Measurements from ENCODE around the gene MOV10. TPM values are rescaled to one million over a fixed set of nuclear protein-coding genes. Genes with fewer than 3 reads are reported as not detected.
"Not testable (repeated sequence)": the region's sequence is repeated elsewhere in the genome, so short reads cannot be mapped to it uniquely, and the experiment has no call there.

The MOV10 gene
- total and polyA plus RNA-seq, 7 donors = 4.8 to 10.6 (median 6.4) TPM

DNA sequence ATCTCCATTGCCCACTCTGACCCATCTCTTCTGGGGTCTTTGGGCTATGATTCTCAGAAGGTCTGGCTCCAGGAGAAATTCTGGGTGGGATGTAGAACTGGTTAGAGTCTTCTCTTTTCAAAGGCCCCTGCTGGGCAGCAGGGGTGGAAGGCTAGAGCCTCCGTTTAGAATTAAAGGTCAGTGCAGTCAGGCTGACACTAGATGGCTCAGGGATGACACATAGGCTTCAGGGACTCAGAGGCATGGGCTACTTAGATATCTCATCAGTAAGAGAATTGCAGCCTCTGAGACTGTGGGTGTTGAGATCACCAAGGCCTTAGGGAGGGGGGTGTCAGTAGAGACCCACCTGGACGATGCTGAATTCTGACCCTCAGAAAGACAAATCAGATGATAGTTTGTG lies 53.3 kb downstream of the MOV10 start:
- Histone ChIP-seq H3K36me3 (ENCODE audit: insufficient read depth in 1 of 2, low read depth in 1 of 2) (no peaks in the 10 kb centered on the region), H3K27me3 (ENCODE audit: insufficient read depth in 3 of 3, low read length in 2 of 3) (no peaks in the 10 kb centered on the region), H3K27ac (no peak overlapping the region), H3K9me3 (no peaks in the 10 kb centered on the region), H3K4me1 (no peaks in the 10 kb centered on the region), H3K4me3 (no peak overlapping the region)
- WGBS, 3 donors = 39 to 56% (median 52%) methylated on average over 2 of the region's 2 CpGs
- intact Hi-C loops (cut with DNase I) = no loop called here
- ATAC-seq = no peak
- DNase-seq = no peak
- TF ChIP-seq, protein P1, sequence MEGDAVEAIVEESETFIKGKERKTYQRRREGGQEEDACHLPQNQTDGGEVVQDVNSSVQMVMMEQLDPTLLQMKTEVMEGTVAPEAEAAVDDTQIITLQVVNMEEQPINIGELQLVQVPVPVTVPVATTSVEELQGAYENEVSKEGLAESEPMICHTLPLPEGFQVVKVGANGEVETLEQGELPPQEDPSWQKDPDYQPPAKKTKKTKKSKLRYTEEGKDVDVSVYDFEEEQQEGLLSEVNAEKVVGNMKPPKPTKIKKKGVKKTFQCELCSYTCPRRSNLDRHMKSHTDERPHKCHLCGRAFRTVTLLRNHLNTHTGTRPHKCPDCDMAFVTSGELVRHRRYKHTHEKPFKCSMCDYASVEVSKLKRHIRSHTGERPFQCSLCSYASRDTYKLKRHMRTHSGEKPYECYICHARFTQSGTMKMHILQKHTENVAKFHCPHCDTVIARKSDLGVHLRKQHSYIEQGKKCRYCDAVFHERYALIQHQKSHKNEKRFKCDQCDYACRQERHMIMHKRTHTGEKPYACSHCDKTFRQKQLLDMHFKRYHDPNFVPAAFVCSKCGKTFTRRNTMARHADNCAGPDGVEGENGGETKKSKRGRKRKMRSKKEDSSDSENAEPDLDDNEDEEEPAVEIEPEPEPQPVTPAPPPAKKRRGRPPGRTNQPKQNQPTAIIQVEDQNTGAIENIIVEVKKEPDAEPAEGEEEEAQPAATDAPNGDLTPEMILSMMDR (IDR thresholded peaks at IDR 0.05) = no peak

DNA sequence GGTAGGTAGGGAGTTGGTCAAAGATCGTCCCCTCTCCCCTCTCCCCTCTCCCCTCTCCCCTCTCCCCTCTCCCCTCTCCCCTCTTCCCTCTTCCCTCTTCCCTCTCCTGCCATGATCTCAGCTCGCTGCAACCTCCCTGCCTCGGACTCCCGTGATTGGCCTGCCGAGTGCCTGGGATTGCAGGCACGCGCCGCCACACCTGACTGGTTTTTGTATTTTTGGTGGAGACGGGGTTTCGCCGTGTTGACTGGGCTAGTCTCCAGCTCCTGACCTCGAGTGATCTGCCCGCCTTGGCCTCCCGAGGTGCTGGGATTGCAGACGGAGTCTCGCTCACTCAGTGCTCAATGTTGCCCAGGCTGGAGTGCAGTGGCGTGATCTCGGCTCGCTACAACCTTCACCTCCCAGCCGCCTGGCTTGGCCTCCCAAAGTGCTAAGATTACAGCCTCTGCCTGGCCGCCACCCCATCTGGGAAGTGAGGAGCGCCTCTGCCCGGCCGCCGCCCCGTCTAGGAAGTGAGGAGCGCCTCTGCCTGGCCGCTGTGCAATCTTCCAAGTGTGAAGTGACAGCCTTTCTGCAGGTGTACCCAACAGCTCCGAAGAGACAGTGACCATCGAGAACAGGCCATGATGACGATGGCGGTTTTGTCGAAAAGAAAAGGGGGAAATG lies 54.0 kb downstream of the MOV10 start:
- ATAC-seq; H3K36me3 ChIP-seq (ENCODE audit: insufficient read depth in 1 of 2, low read depth in 1 of 2); intact Hi-C loops (cut with DNase I); H3K27me3 ChIP-seq (ENCODE audit: insufficient read depth in 3 of 3, low read length in 2 of 3); H3K4me1 ChIP-seq; H3K4me3 ChIP-seq; H3K27ac ChIP-seq; DNase-seq; H3K9me3 ChIP-seq: not testable (repeated sequence)
- WGBS, 3 donors = 91 to 94% (median 93%) methylated on average over 26 to 33 of the region's 33 CpGs

DNA sequence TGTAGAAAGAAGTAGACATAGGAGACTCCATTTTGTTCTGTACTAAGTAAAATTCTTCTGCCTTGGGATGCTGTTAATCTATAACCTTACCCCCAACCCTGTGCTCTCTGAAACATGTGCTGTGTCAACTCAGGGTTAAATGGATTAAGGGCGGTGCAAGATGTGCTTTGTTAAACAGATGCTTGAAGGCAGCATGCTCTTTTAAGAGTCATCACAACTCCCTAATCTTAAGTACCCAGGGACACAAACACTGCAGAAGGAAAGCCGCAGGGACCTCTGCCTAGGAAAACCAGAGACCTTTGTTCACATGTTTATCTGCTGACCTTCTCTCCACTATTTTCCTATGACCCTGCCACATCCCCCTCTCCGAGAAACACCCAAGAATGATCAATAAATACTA lies 54.6 kb downstream of the MOV10 start:
- intact Hi-C loops (cut with DNase I); H3K27me3 ChIP-seq (ENCODE audit: insufficient read depth in 3 of 3, low read length in 2 of 3); H3K9me3 ChIP-seq; ATAC-seq; H3K27ac ChIP-seq; H3K36me3 ChIP-seq (ENCODE audit: insufficient read depth in 1 of 2, low read depth in 1 of 2); H3K4me1 ChIP-seq; H3K4me3 ChIP-seq; DNase-seq: not testable (repeated sequence)
- WGBS, 3 donors = 70 to 75% (median 73%) methylated on average over 3 of the region's 3 CpGs

DNA sequence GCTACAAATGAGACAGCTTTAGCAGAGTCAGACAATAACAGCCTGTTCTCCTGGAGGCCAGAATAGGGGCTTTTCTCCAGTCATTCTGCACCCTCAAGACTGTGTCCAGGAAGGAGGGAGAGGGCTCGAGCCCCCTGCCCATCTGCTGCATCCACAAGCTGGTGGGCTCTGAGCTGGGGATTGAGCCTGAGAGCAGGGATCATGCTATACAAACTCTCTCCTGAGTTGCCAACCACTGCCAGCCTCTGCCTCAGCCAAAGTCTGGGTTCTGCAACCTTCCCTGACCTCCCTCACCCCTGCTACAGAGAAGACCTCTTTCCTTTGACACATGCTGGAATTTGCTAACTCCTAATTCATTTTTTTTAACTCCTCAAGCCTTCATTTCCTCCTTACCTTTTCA lies 55.5 kb downstream of the MOV10 start:
- peaks cover 0 to 6% (median 0%) of the 10 kb centered on the region in 3 donors for H3K27me3 ChIP-seq (ENCODE audit: insufficient read depth in 3 of 3, low read length in 2 of 3)
- no peak overlapping the region for H3K4me3 ChIP-seq
- H3K36me3 ChIP-seq (ENCODE audit: insufficient read depth in 1 of 2, low read depth in 1 of 2) = no peaks in the 10 kb centered on the region
- H3K27ac ChIP-seq = no peak overlapping the region
- no peaks in the 10 kb centered on the region for H3K4me1 ChIP-seq
- intact Hi-C loops (cut with DNase I) = no loop called here
- TF ChIP-seq, protein P1 (IDR thresholded peaks at IDR 0.05) = no peak
- 74 to 91% (median 83%) methylated on average over 1 of the region's 1 CpG for WGBS, 3 donors
- no peaks in the 10 kb centered on the region for H3K9me3 ChIP-seq
- ATAC-seq (no peak), DNase-seq (no peak)

DNA sequence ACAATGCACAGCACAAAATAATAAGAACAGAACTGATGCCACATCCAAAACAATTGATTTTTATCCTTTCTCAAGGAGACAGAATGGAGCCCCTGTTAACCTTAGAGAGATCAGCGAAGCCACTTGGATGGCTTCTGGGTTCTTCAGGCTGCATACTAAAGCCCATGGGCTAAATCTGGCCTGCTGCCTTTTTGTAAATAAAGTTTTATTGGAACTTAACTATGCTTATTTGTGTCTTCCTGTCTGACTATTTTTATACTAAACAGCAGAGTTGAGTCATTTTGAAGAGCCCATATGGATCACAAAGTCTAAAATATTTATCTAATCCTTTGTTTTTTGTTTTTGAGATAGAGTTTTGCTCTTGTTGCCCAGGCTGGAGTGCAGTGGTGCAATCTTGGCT lies 57.0 kb downstream of the MOV10 start:
- no peaks in the 10 kb centered on the region for H3K9me3 ChIP-seq
- no peaks in the 10 kb centered on the region for H3K36me3 ChIP-seq (ENCODE audit: insufficient read depth in 1 of 2, low read depth in 1 of 2)
- H3K4me3 ChIP-seq = no peak overlapping the region
- DNase-seq (no peak), ATAC-seq (no peak)
- WGBS, 3 donors = 83 to 97% (median 91%) methylated on average over 1 of the region's 1 CpG
- H3K27me3 ChIP-seq (ENCODE audit: insufficient read depth in 3 of 3, low read length in 2 of 3) = peaks cover 0 to 6% (median 0%) of the 10 kb centered on the region in 3 donors
- no peaks in the 10 kb centered on the region for H3K4me1 ChIP-seq
- H3K27ac ChIP-seq = no peak overlapping the region
- TF ChIP-seq, protein P1 (IDR thresholded peaks at IDR 0.05) = no peak
- intact Hi-C loops (cut with DNase I) = no loop called here

DNA sequence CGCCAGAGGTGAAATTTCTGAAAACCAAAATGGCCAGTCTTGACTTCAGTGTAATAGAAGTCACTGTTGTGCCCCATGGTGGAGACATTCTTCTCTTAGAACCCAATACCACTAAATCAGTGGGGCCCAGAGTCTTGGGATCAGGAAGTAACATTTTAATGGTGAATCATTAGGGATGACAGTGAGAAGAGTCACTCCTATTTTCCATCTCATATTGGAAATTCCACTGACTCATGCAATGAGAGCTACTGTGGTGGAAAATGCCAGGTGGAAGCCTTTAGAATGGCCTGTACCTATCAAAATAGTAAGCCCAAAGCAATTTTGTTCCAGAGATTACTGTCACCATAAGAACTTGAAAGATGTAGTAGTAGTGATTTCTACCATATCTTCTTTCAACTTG lies 61.3 kb downstream of the MOV10 start:
- WGBS, 3 donors = 95 to 100% (median 98%) methylated on average over 1 of the region's 1 CpG
- intact Hi-C loops (cut with DNase I) = no loop called here
- no peak overlapping the region for H3K4me3 ChIP-seq
- no peak for ATAC-seq
- no peak for DNase-seq
- TF ChIP-seq, protein P1 (IDR thresholded peaks at IDR 0.05) = no peak
- no peaks in the 10 kb centered on the region for H3K4me1 ChIP-seq
- no peak overlapping the region for H3K27ac ChIP-seq
- H3K9me3 ChIP-seq = no peaks in the 10 kb centered on the region
- H3K36me3 ChIP-seq (ENCODE audit: insufficient read depth in 1 of 2, low read depth in 1 of 2) = no peaks in the 10 kb centered on the region
- H3K27me3 ChIP-seq (ENCODE audit: insufficient read depth in 3 of 3, low read length in 2 of 3) = peaks cover 0 to 9% (median 0%) of the 10 kb centered on the region in 3 donors

Data from psoas muscle (tissue), 8 donors.